NCI-H2196 (cell line): ENCODE data around the gene DMPK.

Experiments
- DNase-seq: peaks from one replicate; lab custom pipeline; 2025; ENCODE audit not compliant: unreplicated experiment; lab: John Stamatoyannopoulos, UW

The DMPK gene

GRCh38 chr19:45786533-45786894 is 4.2 kb upstream of the DMPK start:
- DNase-seq: no peak

GRCh38 chr19:45785781-45786532 is 3.7 kb upstream of the DMPK start:
- DNase-seq: no peak

GRCh38 chr19:45785097-45785496 is 2.8 kb upstream of the DMPK start:
- no peak for DNase-seq

- DNase-seq: no peak
Measured at GRCh38 chr19:45784096-45784495, 1.8 kb upstream of the DMPK start.

- no peak for DNase-seq
Measured at GRCh38 chr19:45782820-45783785, 813 bp upstream of the DMPK start.

GRCh38 chr19:45781214-45782161 is 802 bp downstream of the DMPK start:
- DNase-seq: peak; percentile 78

- DNase-seq: no peak
Measured at GRCh38 chr19:45780448-45781213, 1.7 kb downstream of the DMPK start.

GRCh38 chr19:45780146-45780447 is 2.2 kb downstream of the DMPK start:
- peak; percentile 33 for DNase-seq

GRCh38 chr19:45779231-45780145 is 2.8 kb downstream of the DMPK start:
- peak; percentile 89 for DNase-seq

- no peak for DNase-seq
Measured at GRCh38 chr19:45778010-45778661, 4.2 kb downstream of the DMPK start.

- DNase-seq: no peak
Measured at GRCh38 chr19:45777395-45777961, 4.8 kb downstream of the DMPK start.

GRCh38 chr19:45774765-45775164 is 7.5 kb downstream of the DMPK start:
- DNase-seq: no peak

- DNase-seq: peak; percentile 38
Measured at GRCh38 chr19:45773384-45773783, 8.9 kb downstream of the DMPK start.

GRCh38 chr19:45772912-45773311 is 9.4 kb downstream of the DMPK start:
- DNase-seq: no peak

- no peak for DNase-seq
Measured at GRCh38 chr19:45772130-45772840, 10.0 kb downstream of the DMPK start.

GRCh38 chr19:45771311-45771933 is 10.9 kb downstream of the DMPK start:
- DNase-seq: no peak
